HepG2 (cell line): ENCODE measurements around the gene CRTC2. TPM values are rescaled to one million over a fixed set of nuclear protein-coding genes. Genes with fewer than 3 reads are reported as not detected.
A peak's percentile ranks its signal among the peaks of the same experiment; 100 is the strongest.

Experiments used
- ARNT ChIP-seq: fragments of 450-650 bp; IDR thresholded peaks from 2 replicates; pipeline ENCODE4 v1.6.1; 2017
- ARNTL ChIP-seq: sonication (generic); formaldehyde crosslinking; IDR thresholded peaks from 2 replicates; pipeline ENCODE4 v1.4.0; 2020; ENCODE audit warnings: mild to moderate bottlenecking, missing genetic modification reagents
- ATF7 ChIP-seq, 2 experiments: fragments of 450-650 bp in 1 of 2; sonication (generic) in 1 of 2; formaldehyde crosslinking in 1 of 2; IDR thresholded peaks; 2 replicates each; pipeline versions ENCODE4 v1.4.0 to v1.6.1; 2016 to 2020; ENCODE audit warnings: antibody characterized with exemption in 1 of 2, mild to moderate bottlenecking in 1 of 2, missing genetic modification reagents in 1 of 2
- ATRX ChIP-seq: sonication (generic); formaldehyde crosslinking; IDR thresholded peaks from 2 replicates; pipeline ENCODE4 v1.4.0; 2020; ENCODE audit warnings: missing genetic modification reagents, borderline replicate concordance
- CREB1 ChIP-seq, 2 experiments: fragments of 450-650 bp in 1 of 2; IDR thresholded peaks; 2 replicates each; pipeline ENCODE4 v1.6.1; 2016 to 2017; ENCODE audit warnings: control low read depth in 1 of 2, mild to moderate bottlenecking in 1 of 2, missing compliant biosample characterization in 1 of 2, missing genetic modification characterization in 1 of 2
- DNMT1 ChIP-seq: sonication (generic); formaldehyde crosslinking; IDR thresholded peaks from 2 replicates; pipeline ENCODE4 v1.5.1; 2020; ENCODE audit warnings: mild to moderate bottlenecking, missing genetic modification reagents
- GPN1 ChIP-seq: sonication (generic); formaldehyde crosslinking; IDR thresholded peaks from 2 replicates; pipeline ENCODE4 v1.5.1; 2020; ENCODE audit warnings: missing genetic modification reagents, borderline replicate concordance
- HOXD1 ChIP-seq: sonication (generic); formaldehyde crosslinking; IDR thresholded peaks from 2 replicates; pipeline ENCODE4 v1.5.0; 2020; ENCODE audit warnings: missing genetic modification reagents
- KAT2B ChIP-seq: fragments of 150-350 bp; IDR thresholded peaks from 2 replicates; pipeline ENCODE4 v1.6.1; 2014; ENCODE audit warnings: low read depth, low read length, borderline replicate concordance
- KDM6A ChIP-seq: IDR thresholded peaks from 2 replicates; pipeline ENCODE4 v1.6.1; 2016; ENCODE audit warnings: low read depth
- NFATC3 ChIP-seq: sonication (generic); formaldehyde crosslinking; IDR thresholded peaks from 2 replicates; pipeline ENCODE4 v1.5.1; 2020; ENCODE audit warnings: mild to moderate bottlenecking, missing genetic modification reagents
- NFKB2 ChIP-seq: sonication (generic); formaldehyde crosslinking; IDR thresholded peaks from 2 replicates; pipeline ENCODE4 v1.4.0; 2020; ENCODE audit warnings: missing genetic modification reagents, borderline replicate concordance
- NFKBIZ ChIP-seq: IDR thresholded peaks from 2 replicates; pipeline ENCODE4 v1.6.1; 2018; ENCODE audit warnings: missing genetic modification reagents, missing compliant biosample characterization
- NFYB ChIP-seq: sonication (generic); formaldehyde crosslinking; IDR thresholded peaks from 2 replicates; pipeline ENCODE4 v1.4.0; 2020; ENCODE audit warnings: missing genetic modification reagents
- NR1H2 ChIP-seq: sonication (generic); formaldehyde crosslinking; IDR thresholded peaks from 2 replicates; pipeline ENCODE4 v1.8.1; 2022; ENCODE audit warnings: low read depth, missing genetic modification reagents, borderline replicate concordance
- PAWR ChIP-seq: sonication (generic); formaldehyde crosslinking; IDR thresholded peaks from 2 replicates; pipeline ENCODE4 v1.4.0; 2020; ENCODE audit warnings: missing genetic modification reagents, mild to moderate bottlenecking, borderline replicate concordance
- RBM39 ChIP-seq: fragments of 200-400 bp; formaldehyde crosslinking; IDR thresholded peaks from one replicate; pipeline ENCODE4 v1.6.1; 2018; ENCODE audit warnings: antibody characterized with exemption, mild to moderate bottlenecking, low read depth, low read length; ENCODE audit not compliant: poor library complexity, severe bottlenecking
- RXRA ChIP-seq: sonication (generic); formaldehyde crosslinking; IDR thresholded peaks from 2 replicates; pipeline ENCODE4 v1.5.1; 2020; ENCODE audit warnings: missing genetic modification reagents
- SALL1 ChIP-seq: sonication (generic); formaldehyde crosslinking; IDR thresholded peaks from 2 replicates; pipeline ENCODE4 v1.8.0; 2022; ENCODE audit warnings: mild to moderate bottlenecking, missing genetic modification reagents
- SMC3 ChIP-seq: IDR thresholded peaks from 2 replicates; pipeline ENCODE4 v1.6.1; 2011; ENCODE audit warnings: low read length, improper control_type of control experiment
- TGIF2 ChIP-seq: IDR thresholded peaks from 2 replicates; pipeline ENCODE4 v1.6.1; 2016; ENCODE audit warnings: control low read depth, missing compliant biosample characterization
- ZNF121 ChIP-seq: sonication (generic); formaldehyde crosslinking; IDR thresholded peaks from 2 replicates; pipeline ENCODE4 v1.5.0; 2020; ENCODE audit warnings: mild to moderate bottlenecking, missing genetic modification reagents
- ZNF335 ChIP-seq: sonication (generic); formaldehyde crosslinking; IDR thresholded peaks from 2 replicates; pipeline ENCODE4 v1.4.0; 2020; ENCODE audit warnings: missing genetic modification reagents
- ZNF550 ChIP-seq: sonication (generic); formaldehyde crosslinking; IDR thresholded peaks from 2 replicates; pipeline ENCODE4 v1.4.0; 2020; ENCODE audit warnings: mild to moderate bottlenecking, missing genetic modification reagents, borderline replicate concordance
- ZNF562 ChIP-seq: sonication (generic); formaldehyde crosslinking; IDR thresholded peaks from 2 replicates; pipeline ENCODE4 v1.8.0; 2022; ENCODE audit warnings: missing genetic modification reagents, borderline replicate concordance
- ZNF572 ChIP-seq: sonication (generic); formaldehyde crosslinking; IDR thresholded peaks from 2 replicates; pipeline ENCODE4 v1.5.1; 2020; ENCODE audit warnings: mild to moderate bottlenecking, missing genetic modification reagents
- ZSCAN21 ChIP-seq: sonication (generic); formaldehyde crosslinking; IDR thresholded peaks from 2 replicates; pipeline ENCODE4 v1.8.0; 2022; ENCODE audit warnings: mild to moderate bottlenecking, missing genetic modification reagents, moderate library complexity, borderline replicate concordance
- ZSCAN25 ChIP-seq: sonication (generic); formaldehyde crosslinking; IDR thresholded peaks from 2 replicates; pipeline ENCODE4 v1.8.0; 2022; ENCODE audit warnings: mild to moderate bottlenecking, missing genetic modification reagents
- polyA plus RNA-seq, 8 experiments: library from polyadenylated mRNA; depleted of rRNA in 3 of 8; stranded (reverse) in 7 of 8; unstranded in 1 of 8; fragments of >200 nt; fragmentation: Illumina TruSeq in 4 of 8; extraction: Trizol in 4 of 8; gene quantifications; 2 replicates each; pipeline versions ENCODE4 v1.2.1 to v1.2.3, GENCODE V29; 2011 to 2016; ENCODE audit warnings: low read depth in 4 of 8, missing spikeins in 1 of 8, mixed read lengths in 1 of 8; ENCODE audit not compliant: insufficient read depth in 1 of 8
- total RNA-seq, 5 experiments: library from RNA; depleted of rRNA; stranded (reverse); fragments of >200 nt; fragmentation: Illumina TruSeq; extraction: Trizol; gene quantifications; 2 replicates each; pipeline ENCODE4 v1.2.3, GENCODE V29; 2016; ENCODE audit warnings: low read depth in 1 of 5
- TF ChIP-seq, protein P1 (sequence below): sonication (generic); formaldehyde crosslinking; IDR thresholded peaks from 2 replicates; pipeline ENCODE4 v1.4.0; 2020; ENCODE audit warnings: mild to moderate bottlenecking, low read depth, missing genetic modification reagents
- TF ChIP-seq, protein P2 (sequence below): sonication (generic); formaldehyde crosslinking; IDR thresholded peaks from 2 replicates; pipeline ENCODE4 v1.4.0; 2020; ENCODE audit warnings: low read depth, mild to moderate bottlenecking, missing genetic modification reagents

Gene CRTC2
- total and polyA plus RNA-seq, 2 of the 13 experiments (the other 11 are each of a cell fraction or from before 2014, with no cell fraction given): 6.1 to 26.7 TPM

DNA sequence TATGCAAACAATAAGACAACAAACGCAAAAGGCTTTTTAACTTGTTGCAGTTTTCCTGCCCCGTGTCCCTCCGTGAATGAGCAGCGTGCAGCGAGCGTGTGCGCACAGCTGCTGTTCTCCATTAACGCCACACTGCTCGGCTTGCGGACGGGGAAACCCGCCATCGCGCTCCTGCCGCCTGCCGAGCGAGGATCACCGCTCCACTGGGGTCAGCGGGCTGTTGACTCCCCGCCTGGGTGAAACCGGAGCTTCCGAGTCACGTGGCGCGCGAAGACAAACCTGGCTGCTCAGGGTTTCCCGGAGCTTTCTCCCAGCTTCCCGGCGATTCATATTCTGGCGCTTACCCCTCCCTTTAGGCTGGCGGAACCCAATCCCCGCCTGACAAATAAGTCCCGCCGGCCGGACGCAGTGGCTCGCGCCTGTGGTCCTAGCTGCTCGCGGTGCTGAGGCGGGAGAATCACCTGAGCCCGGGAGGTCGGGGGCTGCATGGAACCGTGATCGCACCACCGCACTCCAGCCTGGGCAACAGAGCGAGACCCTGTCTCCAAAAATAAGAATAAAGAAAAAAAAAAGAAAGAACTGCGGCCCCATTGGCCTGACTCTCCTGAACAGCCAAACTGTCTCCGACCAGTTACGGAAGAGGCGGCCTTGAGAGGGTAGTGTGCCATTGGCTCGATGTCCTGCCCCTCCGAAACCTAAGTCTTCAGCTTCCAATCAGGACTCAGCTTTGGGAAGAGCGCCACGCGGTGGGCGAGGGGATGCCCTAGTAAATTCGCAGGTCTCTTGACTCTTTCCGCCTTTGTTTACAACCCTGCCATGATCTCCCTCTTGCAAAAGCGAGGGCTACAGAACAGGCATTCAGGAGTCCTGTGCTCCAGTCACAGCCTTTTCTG lies 8.9 kb upstream of the CRTC2 start, which contains the start of gene CREB3L4 (continued):
- peak; percentile 85 for TF ChIP-seq RXRA (CRISPR knock-in tag)
- no peak for TF ChIP-seq KDM6A
- TF ChIP-seq CREB1 (IDR thresholded peaks at IDR 0.05): peak; percentile 69; the same call in 1 of the 2 replicates
- peak; percentile 86 for TF ChIP-seq CREB1 (CRISPR knock-in tag; IDR thresholded peaks at IDR 0.05)
- peak; percentile 44; the same call in 1 of the 2 replicates for TF ChIP-seq TGIF2 (CRISPR knock-in tag)
- peak; percentile 52; the same call in 1 of the 2 replicates for TF ChIP-seq DNMT1
- no peak for TF ChIP-seq ATRX (CRISPR knock-in tag)
- TF ChIP-seq NFATC3 (CRISPR knock-in tag): 0 out of 2 replicates have a peak, but pooled peaks have one; percentile 14
- TF ChIP-seq PAWR (CRISPR knock-in tag): no peak
- TF ChIP-seq ATF7 (IDR thresholded peaks at IDR 0.05): no peak
- TF ChIP-seq ATF7 (CRISPR knock-in tag; IDR thresholded peaks at IDR 0.05): peak; percentile 42; the same call in 1 of the 2 replicates
- TF ChIP-seq ZNF121 (CRISPR knock-in tag): peak; percentile 100
- peak; percentile 13; the same call in 1 of the 2 replicates for TF ChIP-seq NFKBIZ
- peak; percentile 40 for TF ChIP-seq RBM39
- no peak for TF ChIP-seq ZNF550 (CRISPR knock-in tag)
- TF ChIP-seq NR1H2 (CRISPR knock-in tag): no peak
- TF ChIP-seq ZSCAN25 (CRISPR knock-in tag): peak; percentile 44
- TF ChIP-seq, protein P1, sequence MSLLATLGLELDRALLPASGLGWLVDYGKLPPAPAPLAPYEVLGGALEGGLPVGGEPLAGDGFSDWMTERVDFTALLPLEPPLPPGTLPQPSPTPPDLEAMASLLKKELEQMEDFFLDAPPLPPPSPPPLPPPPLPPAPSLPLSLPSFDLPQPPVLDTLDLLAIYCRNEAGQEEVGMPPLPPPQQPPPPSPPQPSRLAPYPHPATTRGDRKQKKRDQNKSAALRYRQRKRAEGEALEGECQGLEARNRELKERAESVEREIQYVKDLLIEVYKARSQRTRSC: peak; percentile 22; the same call in 1 of the 2 replicates
- no peak for TF ChIP-seq ARNT
- TF ChIP-seq SALL1 (CRISPR knock-in tag): peak; percentile 88
- peak; percentile 94 for TF ChIP-seq ARNTL
- TF ChIP-seq, protein P2, sequence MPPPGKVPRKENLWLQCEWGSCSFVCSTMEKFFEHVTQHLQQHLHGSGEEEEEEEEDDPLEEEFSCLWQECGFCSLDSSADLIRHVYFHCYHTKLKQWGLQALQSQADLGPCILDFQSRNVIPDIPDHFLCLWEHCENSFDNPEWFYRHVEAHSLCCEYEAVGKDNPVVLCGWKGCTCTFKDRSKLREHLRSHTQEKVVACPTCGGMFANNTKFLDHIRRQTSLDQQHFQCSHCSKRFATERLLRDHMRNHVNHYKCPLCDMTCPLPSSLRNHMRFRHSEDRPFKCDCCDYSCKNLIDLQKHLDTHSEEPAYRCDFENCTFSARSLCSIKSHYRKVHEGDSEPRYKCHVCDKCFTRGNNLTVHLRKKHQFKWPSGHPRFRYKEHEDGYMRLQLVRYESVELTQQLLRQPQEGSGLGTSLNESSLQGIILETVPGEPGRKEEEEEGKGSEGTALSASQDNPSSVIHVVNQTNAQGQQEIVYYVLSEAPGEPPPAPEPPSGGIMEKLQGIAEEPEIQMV (CRISPR knock-in tag): peak; percentile 84
- TF ChIP-seq GPN1: no peak
- TF ChIP-seq ZSCAN21: no peak
- no peak for TF ChIP-seq SMC3
- TF ChIP-seq ZNF562 (CRISPR knock-in tag): no peak
- peak; percentile 74; the same call in 1 of the 2 replicates for TF ChIP-seq ZNF335 (CRISPR knock-in tag)
- peak; percentile 97 for TF ChIP-seq NFYB (CRISPR knock-in tag)
- TF ChIP-seq NFKB2 (CRISPR knock-in tag): peak; percentile 96; the same call in 1 of the 2 replicates
- 0 out of 2 replicates have a peak, but pooled peaks have one; percentile 52 for TF ChIP-seq HOXD1 (CRISPR knock-in tag)
- peak; percentile 78; the same call in 1 of the 2 replicates for TF ChIP-seq ZNF572
- no peak for TF ChIP-seq KAT2B
